Right lobe of liver (tissue), 4 donors: ENCODE measurements around the gene GARIN3.

Source experiments
- POLR2A ChIP-seq: fragments of 450-650 bp; IDR thresholded peaks from one replicate; pipeline ENCODE4 v1.6.1; 2017; ENCODE audit warnings: antibody characterized with exemption, mild to moderate bottlenecking
- TF ChIP-seq, protein P1 (sequence below), 4 donors: fragments of 200-600 bp in 3 of 4; fragments of 450-650 bp in 1 of 4; IDR thresholded peaks; one replicate each; pipeline versions ENCODE4 v1.5.1 to v1.8.0; 2016 to 2022; ENCODE audit warnings: antibody characterized with exemption in 4 of 4, mild to moderate bottlenecking in 2 of 4
- donor health status: DM: no; HTN: no; CAD: no.
- donor health status: DM: no; HTN: no; CAD: no.
- donor health status: DM: no; HTN: yes; CAD: no.

DNA sequence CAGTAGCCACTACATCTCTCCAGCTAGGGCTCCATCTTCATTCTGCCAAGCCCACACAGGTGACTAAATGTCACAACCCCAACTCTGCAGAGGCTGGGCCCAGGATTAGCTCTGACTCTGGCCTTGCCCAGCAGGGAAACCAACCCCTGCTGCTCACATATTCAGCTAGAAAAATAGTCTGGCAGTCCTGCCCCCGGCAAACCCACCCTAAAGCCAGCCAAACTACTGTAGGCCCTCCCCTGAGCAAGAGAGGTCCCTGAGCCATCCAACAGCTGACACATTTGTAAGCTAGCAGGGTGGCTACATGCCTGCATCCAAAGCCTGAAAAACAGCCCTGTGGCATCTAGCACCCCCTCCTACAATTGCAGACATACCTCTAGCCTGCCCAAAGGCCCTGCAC is 46.0 kb downstream of the GARIN3 start:
- TF ChIP-seq, protein P1, sequence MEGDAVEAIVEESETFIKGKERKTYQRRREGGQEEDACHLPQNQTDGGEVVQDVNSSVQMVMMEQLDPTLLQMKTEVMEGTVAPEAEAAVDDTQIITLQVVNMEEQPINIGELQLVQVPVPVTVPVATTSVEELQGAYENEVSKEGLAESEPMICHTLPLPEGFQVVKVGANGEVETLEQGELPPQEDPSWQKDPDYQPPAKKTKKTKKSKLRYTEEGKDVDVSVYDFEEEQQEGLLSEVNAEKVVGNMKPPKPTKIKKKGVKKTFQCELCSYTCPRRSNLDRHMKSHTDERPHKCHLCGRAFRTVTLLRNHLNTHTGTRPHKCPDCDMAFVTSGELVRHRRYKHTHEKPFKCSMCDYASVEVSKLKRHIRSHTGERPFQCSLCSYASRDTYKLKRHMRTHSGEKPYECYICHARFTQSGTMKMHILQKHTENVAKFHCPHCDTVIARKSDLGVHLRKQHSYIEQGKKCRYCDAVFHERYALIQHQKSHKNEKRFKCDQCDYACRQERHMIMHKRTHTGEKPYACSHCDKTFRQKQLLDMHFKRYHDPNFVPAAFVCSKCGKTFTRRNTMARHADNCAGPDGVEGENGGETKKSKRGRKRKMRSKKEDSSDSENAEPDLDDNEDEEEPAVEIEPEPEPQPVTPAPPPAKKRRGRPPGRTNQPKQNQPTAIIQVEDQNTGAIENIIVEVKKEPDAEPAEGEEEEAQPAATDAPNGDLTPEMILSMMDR (IDR thresholded peaks at IDR 0.05), result no peak
- no peak for TF ChIP-seq POLR2A
